HepG2 (cell line): ENCODE results near the gene PAXX. TPM values are rescaled to one million over a fixed set of nuclear protein-coding genes. Genes with fewer than 3 reads are reported as not detected.

Source experiments
- ATAC-seq: fragments of 200-7000 bp; cut with Tn5 transposase; 3 replicates; pipeline ENCODE4 v1.9.1; 2020; ENCODE audit warnings: mild to moderate bottlenecking, moderate library complexity
- BruUV-seq: library from RNA; stranded (reverse); fragments of 400-500 nt; replicated peaks from 2 replicates; lab custom pipeline; 2021; lab: Mats Ljungman, UMichigan
- CTCF ChIA-PET: fragments of 300-600 bp; formaldehyde crosslinking; extraction: SDS; loops from one replicate; lab custom pipeline; 2021; ENCODE audit warnings: low total read pairs, inconsistent platforms, low intra/inter-chr PET ratio; lab: Yijun Ruan, JAX
- POLR2A ChIA-PET: fragments of 350-600 bp; sonication (Branson Sonifier 250); formaldehyde crosslinking; loops from one replicate; lab custom pipeline; 2020; ENCODE audit warnings: antibody characterized with exemption, inconsistent platforms; lab: Yijun Ruan, JAX
- DNase-seq: peaks from one replicate; pipeline ENCODE4 v3.0.0-alpha.2; 2015; ENCODE audit warnings: low spot score
- FAIRE-seq: peaks from 3 replicates; lab custom pipeline; 2011; peaks lifted over from hg19 to GRCh38; lab: Jason Lieb, UNC
- H2AFZ ChIP-seq: one replicate; pipeline ENCODE4 v1.6.1; 2011; ENCODE audit warnings: low read length, inconsistent platforms
- H3K27ac ChIP-seq: fragments of 300-600 bp; 3 replicates; pipeline ENCODE4 v1.8.0; 2011; ENCODE audit warnings: mixed run types, mild to moderate bottlenecking, mixed read lengths, low read length, inconsistent platforms; ENCODE audit not compliant: insufficient read depth; ENCODE audit errors: extremely low read length
- H3K27me3 ChIP-seq, 2 experiments: fragments of 200-600 bp in 1 of 2; 2 replicates in 1 of 2; 3 replicates in 1 of 2; pipeline versions ENCODE4 v1.6.0 to v1.8.0; 2011; ENCODE audit warnings: low read length in 2 of 2, mild to moderate bottlenecking in 2 of 2, moderate library complexity in 2 of 2, inconsistent platforms in 1 of 2; ENCODE audit not compliant: insufficient read depth in 2 of 2, control insufficient read depth in 1 of 2
- H3K36me3 ChIP-seq, 2 experiments: fragments of 200-600 bp in 1 of 2; replicated peaks in 1 of 2; 2 replicates in 1 of 2; 3 replicates in 1 of 2; pipeline versions ENCODE4 v1.5.1 to v1.8.0; 2011; ENCODE audit warnings: low read length in 2 of 2, inconsistent platforms in 1 of 2; ENCODE audit not compliant: insufficient read depth in 2 of 2, control insufficient read depth in 1 of 2
- H3K4me1 ChIP-seq: 2 replicates; pipeline ENCODE4 v1.5.1; 2012; ENCODE audit warnings: low read length, inconsistent platforms; ENCODE audit not compliant: insufficient read depth
- H3K4me2 ChIP-seq: 2 replicates; pipeline ENCODE4 v1.6.0; 2011; ENCODE audit warnings: low read depth, low read length, inconsistent platforms
- H3K4me3 ChIP-seq, 3 experiments: fragments of 200-600 bp in 1 of 3; sonication (generic), shearing (Covaris generic) in 1 of 3; replicated peaks in 1 of 3; 2 replicates each; pipeline ENCODE4 v1.5.1; 2011 to 2016; ENCODE audit warnings: low read length in 3 of 3, inconsistent platforms in 2 of 3, low read depth in 2 of 3, mild to moderate bottlenecking in 2 of 3, control low read depth in 1 of 3, mixed read lengths in 1 of 3; ENCODE audit not compliant: insufficient read depth in 1 of 3
- H3K79me2 ChIP-seq: one replicate; pipeline ENCODE4 v1.6.1; 2011; ENCODE audit warnings: low read length, inconsistent platforms; ENCODE audit not compliant: insufficient read depth
- H3K9ac ChIP-seq: 2 replicates; pipeline ENCODE4 v1.6.0; 2011; ENCODE audit warnings: mild to moderate bottlenecking, low read depth, low read length, inconsistent platforms; ENCODE audit not compliant: insufficient read depth
- H3K9me3 ChIP-seq: 2 replicates; pipeline ENCODE4 v1.5.1; 2012; ENCODE audit warnings: mild to moderate bottlenecking, low read length
- H4K20me1 ChIP-seq: 2 replicates; pipeline ENCODE4 v1.6.0; 2011; ENCODE audit warnings: inconsistent platforms, mild to moderate bottlenecking, low read length, moderate library complexity; ENCODE audit not compliant: insufficient read depth
- ERF ChIP-seq: IDR thresholded peaks from 2 replicates; pipeline ENCODE4 v1.6.1; 2018; ENCODE audit warnings: missing biosample characterization, missing genetic modification reagents
- HDAC2 ChIP-seq: sonication (generic); formaldehyde crosslinking; IDR thresholded peaks from 2 replicates; pipeline ENCODE4 v1.4.0; 2020; ENCODE audit warnings: missing genetic modification reagents
- MTA1 ChIP-seq: sonication (generic); formaldehyde crosslinking; IDR thresholded peaks from 2 replicates; pipeline ENCODE4 v1.4.0; 2020; ENCODE audit warnings: missing genetic modification reagents, mild to moderate bottlenecking, borderline replicate concordance
- NFYC ChIP-seq: IDR thresholded peaks from 2 replicates; pipeline ENCODE4 v1.6.1; 2016; ENCODE audit warnings: missing genetic modification reagents, missing compliant biosample characterization
- RFXANK ChIP-seq: IDR thresholded peaks from 2 replicates; pipeline ENCODE4 v1.6.1; 2016
- TEAD3 ChIP-seq: optimal IDR thresholded peaks from 2 replicates; pipeline ENCODE3; 2016; ENCODE audit warnings: borderline replicate concordance
- ZNF124 ChIP-seq: sonication (generic); formaldehyde crosslinking; IDR thresholded peaks from 2 replicates; pipeline ENCODE4 v1.4.0; 2020; ENCODE audit warnings: missing genetic modification reagents
- ZNF460 ChIP-seq: sonication (generic); formaldehyde crosslinking; IDR thresholded peaks from 2 replicates; pipeline ENCODE4 v1.5.1; 2020; ENCODE audit warnings: missing genetic modification reagents, mild to moderate bottlenecking, borderline replicate concordance
- ZNF598 ChIP-seq: sonication (generic); formaldehyde crosslinking; IDR thresholded peaks from 2 replicates; pipeline ENCODE4 v1.5.1; 2020; ENCODE audit warnings: mild to moderate bottlenecking, missing genetic modification reagents, borderline replicate concordance
- ZNF747 ChIP-seq: sonication (generic); formaldehyde crosslinking; IDR thresholded peaks from 2 replicates; pipeline ENCODE4 v1.8.1; 2023; ENCODE audit warnings: missing genetic modification reagents, mild to moderate bottlenecking, borderline replicate concordance
- WGBS: methylation state at CpG from one replicate; pipeline ENCODE4 v1.1.6; 2017; ENCODE audit warnings: low lambda C conversion rate; 5-methylcytosine and 5-hydroxymethylcytosine counted together
- in situ Hi-C: cut with HindIII; loops from 2 replicates; pipeline ENCODE4 v1.10.0; 2017; ENCODE audit warnings: low pct_unique_long_range_greater_than_20kb; ENCODE audit not compliant: extremely low pct_ligation_motif_present
- intact Hi-C: fragments of 100-400 bp; cut with micrococcal nuclease; formaldehyde crosslinking; loops from one replicate; pipeline ENCODE4 v1.10.0; 2022; ENCODE audit not compliant: unreplicated experiment
- polyA plus RNA-seq, 8 experiments: library from polyadenylated mRNA; depleted of rRNA in 3 of 8; stranded (reverse) in 7 of 8; unstranded in 1 of 8; fragments of >200 nt; fragmentation: Illumina TruSeq in 4 of 8; extraction: Trizol in 4 of 8; gene quantifications; 2 replicates each; pipeline versions ENCODE4 v1.2.1 to v1.2.3, GENCODE V29; 2011 to 2016; ENCODE audit warnings: low read depth in 4 of 8, missing spikeins in 1 of 8, mixed read lengths in 1 of 8; ENCODE audit not compliant: insufficient read depth in 1 of 8
- total RNA-seq, 5 experiments: library from RNA; depleted of rRNA; stranded (reverse); fragments of >200 nt; fragmentation: Illumina TruSeq; extraction: Trizol; gene quantifications; 2 replicates each; pipeline ENCODE4 v1.2.3, GENCODE V29; 2016; ENCODE audit warnings: low read depth in 1 of 5
- TF ChIP-seq, protein P1 (sequence below): sonication (generic); formaldehyde crosslinking; IDR thresholded peaks from 2 replicates; pipeline ENCODE4 v1.5.1; 2020; ENCODE audit warnings: mild to moderate bottlenecking, missing genetic modification reagents, borderline replicate concordance
- TF ChIP-seq, protein P2 (sequence below): sonication (generic); formaldehyde crosslinking; IDR thresholded peaks from 2 replicates; pipeline ENCODE4 v1.9.0; 2022; ENCODE audit warnings: low read depth, missing genetic modification reagents
- TF ChIP-seq, protein P3 (sequence below): sonication (generic); formaldehyde crosslinking; IDR thresholded peaks from 2 replicates; pipeline ENCODE4 v1.4.0; 2020; ENCODE audit warnings: missing genetic modification reagents

PAXX gene
- total and polyA plus RNA-seq, 2 of the 13 experiments (the other 11 are each of a cell fraction or from before 2014, with no cell fraction given): 14.0 to 31.9 TPM

DNA sequence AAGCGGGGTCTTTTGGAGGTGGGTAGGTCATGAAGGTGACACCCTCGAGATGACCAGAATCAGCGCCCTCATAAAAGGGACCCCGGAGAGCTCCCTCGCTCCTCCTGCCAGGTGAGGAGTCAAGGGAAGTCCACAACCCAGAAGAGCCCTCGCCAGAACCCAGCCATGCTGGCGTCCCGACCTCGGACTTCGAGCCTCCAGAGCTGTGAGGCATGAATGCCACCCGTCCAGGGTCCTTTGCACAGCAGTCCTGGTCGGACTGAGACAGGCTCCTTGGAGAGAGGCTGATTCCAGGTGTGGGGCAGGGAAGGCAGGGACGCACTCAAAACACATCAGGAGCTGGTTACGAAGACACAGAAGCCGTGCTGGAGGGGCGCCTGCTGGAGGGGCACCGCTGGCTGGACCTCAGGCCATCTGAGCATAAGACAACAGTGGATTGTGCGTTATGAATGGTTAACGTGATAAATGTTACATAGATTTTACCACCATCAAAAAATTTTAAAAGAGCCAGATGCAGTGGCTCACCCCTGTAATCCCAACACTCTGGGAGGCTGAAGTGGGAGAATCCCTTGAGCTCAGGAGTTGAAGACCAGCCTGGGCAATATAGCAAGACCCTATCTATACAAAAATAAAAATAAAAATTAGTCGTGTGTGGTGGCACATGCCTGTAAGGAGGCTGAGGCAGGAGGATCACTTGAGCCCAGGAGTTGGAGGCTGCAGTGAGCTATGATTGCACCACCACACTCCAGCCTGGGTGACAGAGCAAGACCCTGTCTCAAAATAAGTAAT is 9.8 kb downstream of the PAXX start:
- intact Hi-C loops: no loop called here
- Histone ChIP-seq H3K4me2 (peak overlapping the region; percentile 77), H2AFZ (peak overlapping the region; percentile 6), H3K4me3 (peak overlapping the region in 1 of 3 experiments; percentile 61; a peak in 2 of 6 replicates), H3K27ac (peak overlapping the region; percentile 22), H4K20me1 (no peaks in the 10 kb centered on the region), H3K36me3 (no peaks in the 10 kb centered on the region), H3K4me1 (peaks cover 47% of the 10 kb centered on the region), H3K9me3 (peaks cover 4% of the 10 kb centered on the region; the same call in 1 of the 2 replicates), H3K9ac (peak overlapping the region; percentile 29; the same call in 1 of the 2 replicates), H3K79me2 (no peaks in the 10 kb centered on the region), H3K27me3 (no peaks in the 10 kb centered on the region)
- DNase-seq: peak; percentile 51
- POLR2A ChIA-PET: interaction anchor here (0.8 to 3.5 kb wide), 5 partner anchors 9 to 57 kb away, joined by 3 to 22 read pairs (median 6); partner anchors contain the start of genes C8G, FBXW5 and PAXX
- in situ Hi-C loops: no loop called here
- BruUV-seq: no TSS peak
- CTCF ChIA-PET: no interaction called here
- FAIRE-seq: no peak
- ATAC-seq: peak; percentile 58
- WGBS: 18% methylated on average over 17 of the region's 20 CpGs
- TF ChIP-seq ZNF460 (CRISPR knock-in tag) (no peak), HDAC2 (0 out of 2 replicates have a peak, but pooled peaks have one; percentile 13), ZNF598 (CRISPR knock-in tag) (peak; percentile 54; the same call in 1 of the 2 replicates), TEAD3 (CRISPR knock-in tag) (peak; percentile 55), ZNF124 (CRISPR knock-in tag) (no peak), MTA1 (CRISPR knock-in tag) (peak; percentile 62; the same call in 1 of the 2 replicates), NFYC (CRISPR knock-in tag) (no peak), ERF (CRISPR knock-in tag) (0 out of 2 replicates have a peak, but pooled peaks have one; percentile 44), ZNF747 (no peak), RFXANK (no peak)
- TF ChIP-seq, protein P1, sequence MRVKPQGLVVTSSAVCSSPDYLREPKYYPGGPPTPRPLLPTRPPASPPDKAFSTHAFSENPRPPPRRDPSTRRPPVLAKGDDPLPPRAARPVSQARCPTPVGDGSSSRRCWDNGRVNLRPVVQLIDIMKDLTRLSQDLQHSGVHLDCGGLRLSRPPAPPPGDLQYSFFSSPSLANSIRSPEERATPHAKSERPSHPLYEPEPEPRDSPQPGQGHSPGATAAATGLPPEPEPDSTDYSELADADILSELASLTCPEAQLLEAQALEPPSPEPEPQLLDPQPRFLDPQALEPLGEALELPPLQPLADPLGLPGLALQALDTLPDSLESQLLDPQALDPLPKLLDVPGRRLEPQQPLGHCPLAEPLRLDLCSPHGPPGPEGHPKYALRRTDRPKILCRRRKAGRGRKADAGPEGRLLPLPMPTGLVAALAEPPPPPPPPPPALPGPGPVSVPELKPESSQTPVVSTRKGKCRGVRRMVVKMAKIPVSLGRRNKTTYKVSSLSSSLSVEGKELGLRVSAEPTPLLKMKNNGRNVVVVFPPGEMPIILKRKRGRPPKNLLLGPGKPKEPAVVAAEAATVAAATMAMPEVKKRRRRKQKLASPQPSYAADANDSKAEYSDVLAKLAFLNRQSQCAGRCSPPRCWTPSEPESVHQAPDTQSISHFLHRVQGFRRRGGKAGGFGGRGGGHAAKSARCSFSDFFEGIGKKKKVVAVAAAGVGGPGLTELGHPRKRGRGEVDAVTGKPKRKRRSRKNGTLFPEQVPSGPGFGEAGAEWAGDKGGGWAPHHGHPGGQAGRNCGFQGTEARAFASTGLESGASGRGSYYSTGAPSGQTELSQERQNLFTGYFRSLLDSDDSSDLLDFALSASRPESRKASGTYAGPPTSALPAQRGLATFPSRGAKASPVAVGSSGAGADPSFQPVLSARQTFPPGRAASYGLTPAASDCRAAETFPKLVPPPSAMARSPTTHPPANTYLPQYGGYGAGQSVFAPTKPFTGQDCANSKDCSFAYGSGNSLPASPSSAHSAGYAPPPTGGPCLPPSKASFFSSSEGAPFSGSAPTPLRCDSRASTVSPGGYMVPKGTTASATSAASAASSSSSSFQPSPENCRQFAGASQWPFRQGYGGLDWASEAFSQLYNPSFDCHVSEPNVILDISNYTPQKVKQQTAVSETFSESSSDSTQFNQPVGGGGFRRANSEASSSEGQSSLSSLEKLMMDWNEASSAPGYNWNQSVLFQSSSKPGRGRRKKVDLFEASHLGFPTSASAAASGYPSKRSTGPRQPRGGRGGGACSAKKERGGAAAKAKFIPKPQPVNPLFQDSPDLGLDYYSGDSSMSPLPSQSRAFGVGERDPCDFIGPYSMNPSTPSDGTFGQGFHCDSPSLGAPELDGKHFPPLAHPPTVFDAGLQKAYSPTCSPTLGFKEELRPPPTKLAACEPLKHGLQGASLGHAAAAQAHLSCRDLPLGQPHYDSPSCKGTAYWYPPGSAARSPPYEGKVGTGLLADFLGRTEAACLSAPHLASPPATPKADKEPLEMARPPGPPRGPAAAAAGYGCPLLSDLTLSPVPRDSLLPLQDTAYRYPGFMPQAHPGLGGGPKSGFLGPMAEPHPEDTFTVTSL (CRISPR knock-in tag): no peak
- TF ChIP-seq, protein P2, sequence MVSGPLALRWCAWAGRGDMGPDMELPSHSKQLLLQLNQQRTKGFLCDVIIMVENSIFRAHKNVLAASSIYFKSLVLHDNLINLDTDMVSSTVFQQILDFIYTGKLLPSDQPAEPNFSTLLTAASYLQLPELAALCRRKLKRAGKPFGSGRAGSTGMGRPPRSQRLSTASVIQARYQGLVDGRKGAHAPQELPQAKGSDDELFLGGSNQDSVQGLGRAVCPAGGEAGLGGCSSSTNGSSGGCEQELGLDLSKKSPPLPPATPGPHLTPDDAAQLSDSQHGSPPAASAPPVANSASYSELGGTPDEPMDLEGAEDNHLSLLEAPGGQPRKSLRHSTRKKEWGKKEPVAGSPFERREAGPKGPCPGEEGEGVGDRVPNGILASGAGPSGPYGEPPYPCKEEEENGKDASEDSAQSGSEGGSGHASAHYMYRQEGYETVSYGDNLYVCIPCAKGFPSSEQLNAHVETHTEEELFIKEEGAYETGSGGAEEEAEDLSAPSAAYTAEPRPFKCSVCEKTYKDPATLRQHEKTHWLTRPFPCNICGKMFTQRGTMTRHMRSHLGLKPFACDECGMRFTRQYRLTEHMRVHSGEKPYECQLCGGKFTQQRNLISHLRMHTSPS: peak; percentile 82
- TF ChIP-seq, protein P3, sequence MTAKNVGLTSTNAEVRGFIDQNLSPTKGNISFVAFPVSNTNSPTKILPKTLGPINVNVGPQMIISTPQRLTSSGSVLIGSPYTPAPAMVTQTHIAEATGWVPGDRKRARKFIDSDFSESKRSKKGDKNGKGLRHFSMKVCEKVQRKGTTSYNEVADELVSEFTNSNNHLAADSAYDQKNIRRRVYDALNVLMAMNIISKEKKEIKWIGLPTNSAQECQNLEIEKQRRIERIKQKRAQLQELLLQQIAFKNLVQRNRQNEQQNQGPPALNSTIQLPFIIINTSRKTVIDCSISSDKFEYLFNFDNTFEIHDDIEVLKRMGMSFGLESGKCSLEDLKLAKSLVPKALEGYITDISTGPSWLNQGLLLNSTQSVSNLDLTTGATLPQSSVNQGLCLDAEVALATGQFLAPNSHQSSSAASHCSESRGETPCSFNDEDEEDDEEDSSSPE: 0 out of 2 replicates have a peak, but pooled peaks have one; percentile 36
